GM10248 (cell line): ENCODE results near the gene PARVG.

Experiments
- CTCF ChIA-PET: fragments of 300-600 bp; sonication (Branson Sonifier 250); formaldehyde crosslinking; extraction: SDS; loops from one replicate; lab custom pipeline; 2021; ENCODE audit warnings: antibody characterized with exemption; lab: Yijun Ruan, JAX
- POLR2A ChIA-PET: fragments of 350-650 bp; sonication (Branson Sonifier 250); formaldehyde crosslinking; extraction: SDS; loops from one replicate; lab custom pipeline; 2020; ENCODE audit warnings: antibody characterized with exemption; lab: Yijun Ruan, JAX
- DNase-seq: peaks from one replicate; pipeline ENCODE4 v3.0.0; 2012; ENCODE audit errors: extremely low spot score
- CTCF ChIP-seq: IDR thresholded peaks from 2 replicates; pipeline ENCODE4 v1.5.1; 2012; ENCODE audit warnings: mild to moderate bottlenecking, low read depth; ENCODE audit errors: extremely low read depth, missing control alignments, control extremely low read depth

The PARVG gene

GRCh38 chr22:44210722-44211121, 30.0 kb downstream of the PARVG start:
- POLR2A ChIA-PET = no interaction called here
- CTCF ChIA-PET = no interaction called here
- no peak for DNase-seq
- no peak for TF ChIP-seq CTCF

GRCh38 chr22:44211256-44211945, 30.7 kb downstream of the PARVG start:
- CTCF ChIA-PET = no interaction called here

GRCh38 chr22:44211946-44212930, 31.5 kb downstream of the PARVG start:
- no peak for TF ChIP-seq CTCF
- DNase-seq = peak; percentile 8
- ChIA-PET POLR2A (no interaction called here), CTCF (no interaction called here)

More at GRCh38 chr22:44211256-44211945, 30.7 kb downstream of the PARVG start:
- POLR2A ChIA-PET = no interaction called here
- DNase-seq = peak; percentile 11
- no peak for TF ChIP-seq CTCF

GRCh38 chr22:44212936-44213335, 32.2 kb downstream of the PARVG start:
- ChIA-PET CTCF (no interaction called here), POLR2A (no interaction called here)
- no peak for TF ChIP-seq CTCF
- no peak for DNase-seq

GRCh38 chr22:44213489-44214043, 32.8 kb downstream of the PARVG start:
- CTCF ChIA-PET = interaction anchor here (1.0 kb wide), 1 partner anchor 11 kb away, joined by 3 read pairs; no protein-coding TSS in a partner anchor

More at GRCh38 chr22:44213489-44214043, 32.8 kb downstream of the PARVG start:
- no peak for DNase-seq
- POLR2A ChIA-PET = no interaction called here
- TF ChIP-seq CTCF = no peak
